HG03060 (cell line): ENCODE results near the gene DIP2C.

Experiments used
- ATAC-seq: cut with Tn5 transposase; IDR thresholded peaks from one replicate; pipeline ENCODE4 v1.9.1; 2021; ENCODE audit warnings: low read depth, moderate number of reproducible peaks; ENCODE audit not compliant: unreplicated experiment

DIP2C gene

GRCh38 chr10:560314-560992 lies 129.0 kb downstream of the DIP2C start:
- no peak for ATAC-seq

DNA sequence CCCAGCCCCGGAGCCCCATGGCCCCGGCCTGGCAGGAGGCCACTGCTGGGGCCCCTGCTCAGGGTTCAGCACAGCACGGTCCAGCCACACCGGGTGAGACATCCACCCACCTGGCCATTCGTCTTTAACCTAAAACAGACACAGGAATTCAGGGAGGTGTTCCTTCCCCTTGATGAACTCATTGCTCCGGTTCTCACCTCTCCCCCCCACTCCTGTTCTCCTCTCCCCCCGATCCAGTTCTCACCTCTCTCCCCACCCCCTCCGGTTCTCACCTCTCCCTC lies 129.8 kb downstream of the DIP2C start:
- no peak for ATAC-seq

DNA sequence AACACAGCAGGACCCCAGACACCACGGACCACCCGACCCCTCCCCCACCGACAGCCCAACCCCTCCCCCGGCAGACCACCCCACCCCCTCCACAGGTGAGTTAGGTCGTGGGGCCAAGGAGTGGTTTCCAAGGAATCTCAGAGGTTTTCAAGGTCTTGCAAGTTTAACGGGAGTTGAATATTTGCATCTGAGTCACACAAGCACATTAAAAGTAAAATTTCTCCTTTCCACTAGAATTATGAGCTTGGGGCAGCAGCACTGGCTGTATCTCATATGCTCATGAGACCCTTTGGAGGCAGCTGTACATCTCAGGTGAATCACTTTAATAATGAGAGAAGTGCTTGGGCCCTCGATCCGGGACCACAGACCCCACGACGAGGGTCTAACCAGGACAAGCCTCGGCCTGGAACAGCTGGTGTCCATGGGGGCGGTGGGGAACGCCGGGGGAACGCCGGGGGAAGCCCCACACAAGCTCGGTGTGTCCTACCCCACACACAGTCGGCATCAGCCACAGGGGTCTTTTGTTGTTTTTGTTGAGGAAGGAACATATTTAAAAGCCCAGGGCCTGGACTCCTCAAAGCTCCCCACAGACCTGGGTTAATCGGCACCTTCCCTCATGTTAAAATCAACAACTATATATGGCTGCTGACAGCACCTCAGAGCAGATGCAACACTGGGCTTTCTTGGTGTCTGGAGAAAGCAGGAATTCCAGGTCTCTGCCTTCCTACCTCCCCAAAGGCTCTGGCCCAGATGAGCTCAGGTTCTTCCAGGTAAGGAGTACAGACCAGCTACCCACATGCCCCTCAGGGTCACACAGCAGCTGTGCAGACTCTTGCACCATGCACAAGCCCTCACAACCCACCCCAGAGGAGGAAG lies 130.3 kb downstream of the DIP2C start:
- ATAC-seq = no peak

DNA sequence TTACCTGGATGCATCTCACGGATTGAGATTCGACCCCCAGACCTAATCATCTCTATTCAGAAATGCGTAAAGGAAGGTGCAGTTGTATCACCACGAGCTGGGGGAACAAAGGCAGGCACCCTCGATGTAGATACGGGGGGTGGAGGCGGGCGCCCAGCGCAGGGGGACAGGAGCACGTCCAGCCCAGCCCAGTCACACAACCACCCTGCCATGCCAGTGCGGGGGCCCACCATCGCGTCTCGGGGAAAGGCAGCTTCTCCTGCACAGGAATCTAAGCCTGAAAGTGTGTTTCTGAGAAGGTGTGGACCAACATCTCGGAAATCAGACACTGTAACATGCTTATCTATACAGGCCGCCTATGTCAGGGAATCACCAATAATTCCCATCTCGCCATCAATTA lies 131.1 kb downstream of the DIP2C start:
- no peak for ATAC-seq

- no peak for ATAC-seq
Measured at GRCh38 chr10:557792-558328, 131.6 kb downstream of the DIP2C start.

- ATAC-seq = no peak
Measured at GRCh38 chr10:556971-557637, 132.4 kb downstream of the DIP2C start.

DNA sequence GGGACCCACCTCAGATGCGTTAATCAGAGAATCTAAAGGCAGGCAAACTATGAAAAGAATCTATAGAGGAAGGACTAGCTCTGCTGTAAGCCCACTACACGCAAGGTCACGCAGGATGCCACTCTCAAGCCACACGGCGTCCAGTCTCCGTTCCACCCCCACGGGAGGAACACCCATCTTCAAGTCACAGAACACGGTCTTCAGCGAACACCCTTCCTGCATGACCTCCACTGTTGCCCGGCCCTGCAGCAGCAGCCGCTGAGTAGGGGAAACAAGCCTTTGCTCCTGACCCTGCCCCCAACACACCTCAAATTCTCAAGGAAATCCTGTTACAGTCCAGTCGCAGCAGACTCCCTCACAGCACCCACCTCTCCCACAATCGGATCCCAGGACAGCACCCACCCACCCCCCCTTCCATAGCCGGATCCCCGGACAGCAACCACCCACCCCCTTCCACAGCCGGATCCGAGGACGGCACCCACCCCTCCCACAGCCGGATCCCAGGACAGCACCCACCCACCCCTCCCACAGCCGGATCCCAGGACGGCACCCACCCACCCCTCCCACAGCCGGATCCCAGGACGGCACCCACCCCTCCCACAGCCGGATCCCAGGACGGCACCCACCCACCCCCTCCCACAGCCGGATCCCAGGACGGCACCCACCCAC lies 133.7 kb downstream of the DIP2C start:
- no peak for ATAC-seq

DNA sequence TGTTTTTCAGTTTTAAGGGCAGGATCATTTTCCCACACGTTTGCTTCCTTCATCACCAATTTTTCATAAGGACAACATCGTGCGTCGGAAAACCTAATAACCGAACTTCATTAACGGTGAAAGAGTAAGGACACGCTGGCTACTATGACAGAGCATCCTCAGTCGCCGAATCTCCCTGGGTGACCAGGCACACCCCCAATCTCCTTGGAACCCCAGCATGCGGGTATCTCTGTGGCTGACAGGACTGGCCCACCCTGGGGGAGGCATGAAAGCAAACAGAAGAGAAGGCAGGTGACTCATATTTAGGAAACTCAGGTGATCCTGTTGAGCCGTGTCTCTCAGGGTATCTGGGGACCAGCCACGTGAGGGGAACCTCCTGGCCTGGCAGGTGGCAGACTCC lies 134.2 kb downstream of the DIP2C start:
- no peak for ATAC-seq

DNA sequence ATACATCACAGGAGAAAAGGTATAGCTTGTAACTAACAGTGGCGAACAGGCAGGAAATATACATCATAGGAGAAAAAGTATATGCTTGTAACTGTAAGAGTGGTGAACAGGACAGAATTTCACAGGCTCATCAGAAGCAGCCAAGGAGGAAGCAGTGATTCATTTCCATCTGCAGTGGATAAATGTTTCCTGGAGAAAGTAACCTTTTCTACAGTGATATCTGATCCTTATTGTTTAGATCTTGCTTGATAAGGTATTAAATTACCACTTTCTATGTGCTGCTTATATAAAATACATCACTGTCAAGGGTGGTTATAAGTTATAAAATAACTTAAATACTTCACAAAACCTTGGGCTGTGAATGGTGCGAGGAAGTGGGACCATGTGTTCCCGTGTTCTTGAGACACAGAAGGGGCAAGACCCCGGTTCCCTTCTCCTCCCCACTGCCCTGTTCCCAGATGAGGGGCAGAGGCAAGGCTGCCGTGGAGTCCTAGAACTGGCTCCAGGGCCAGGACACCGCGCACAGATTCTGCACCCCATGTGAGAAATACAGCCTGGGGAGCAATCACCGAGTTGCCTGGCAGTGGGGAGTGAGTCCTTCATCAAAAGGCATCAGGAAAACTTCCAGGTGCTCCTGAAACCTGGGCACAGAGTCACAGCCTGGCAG lies 135.2 kb downstream of the DIP2C start:
- no peak for ATAC-seq

GRCh38 chr10:553233-553632 lies 136.2 kb downstream of the DIP2C start:
- ATAC-seq = no peak

DNA sequence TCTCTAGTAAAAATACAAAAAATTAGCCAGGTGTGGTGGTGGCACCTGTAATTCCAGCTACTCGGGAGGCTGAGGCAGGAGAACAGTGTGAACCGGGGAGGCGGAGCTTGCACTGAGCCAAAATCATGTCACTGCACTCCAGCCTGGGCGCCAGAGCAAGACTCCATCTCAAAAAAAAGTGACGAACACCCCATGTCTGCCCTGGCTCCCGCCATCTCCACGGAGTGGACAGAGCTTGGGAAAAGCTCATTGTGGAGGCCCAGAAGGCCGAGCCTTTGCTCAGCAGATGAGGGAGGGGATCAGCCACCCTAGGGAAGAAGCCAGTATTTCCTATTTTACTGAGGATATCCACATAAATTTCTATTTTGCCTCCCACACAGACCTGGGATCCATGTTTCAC lies 136.8 kb downstream of the DIP2C start:
- ATAC-seq = no peak

GRCh38 chr10:551373-552252 lies 137.9 kb downstream of the DIP2C start:
- ATAC-seq = no peak

DNA sequence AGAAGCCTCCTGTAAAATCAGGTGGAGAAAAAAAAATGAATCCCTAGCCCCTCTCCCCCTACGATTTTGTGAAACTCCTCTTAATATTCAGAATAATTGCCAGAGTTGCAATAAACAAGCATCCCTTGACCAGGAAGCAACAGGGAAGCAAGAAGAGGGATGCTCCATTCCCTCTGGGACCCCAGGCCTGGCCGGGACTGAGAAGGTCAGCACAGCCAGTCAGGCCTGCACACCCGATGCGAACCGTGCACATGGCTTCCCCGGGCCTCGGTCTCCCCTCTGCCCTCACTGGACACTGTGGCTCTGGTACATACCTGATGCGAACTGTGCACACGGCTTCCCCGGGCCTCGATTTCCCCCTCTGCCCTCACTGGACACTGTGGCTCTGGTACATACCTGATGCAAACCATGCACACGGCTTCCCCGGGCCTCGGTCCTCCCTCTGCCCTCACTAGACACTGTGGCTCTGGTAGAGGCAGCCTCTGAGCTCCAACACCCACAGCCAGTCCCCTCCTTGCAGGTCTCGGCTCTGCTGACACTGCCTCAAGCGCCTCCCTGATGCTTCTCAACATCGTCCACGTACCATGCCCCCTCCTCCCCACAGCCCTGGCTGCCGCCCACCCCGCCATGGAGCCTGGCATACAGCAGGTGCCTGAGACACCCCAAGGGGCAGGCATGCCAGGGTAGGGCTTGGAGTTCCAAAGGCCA lies 138.6 kb downstream of the DIP2C start:
- no peak for ATAC-seq

GRCh38 chr10:549391-549790 lies 140.1 kb downstream of the DIP2C start:
- no peak for ATAC-seq

- ATAC-seq = no peak
Measured at GRCh38 chr10:548238-548901, 141.1 kb downstream of the DIP2C start.

GRCh38 chr10:547591-548081 lies 141.8 kb downstream of the DIP2C start:
- ATAC-seq = no peak

DNA sequence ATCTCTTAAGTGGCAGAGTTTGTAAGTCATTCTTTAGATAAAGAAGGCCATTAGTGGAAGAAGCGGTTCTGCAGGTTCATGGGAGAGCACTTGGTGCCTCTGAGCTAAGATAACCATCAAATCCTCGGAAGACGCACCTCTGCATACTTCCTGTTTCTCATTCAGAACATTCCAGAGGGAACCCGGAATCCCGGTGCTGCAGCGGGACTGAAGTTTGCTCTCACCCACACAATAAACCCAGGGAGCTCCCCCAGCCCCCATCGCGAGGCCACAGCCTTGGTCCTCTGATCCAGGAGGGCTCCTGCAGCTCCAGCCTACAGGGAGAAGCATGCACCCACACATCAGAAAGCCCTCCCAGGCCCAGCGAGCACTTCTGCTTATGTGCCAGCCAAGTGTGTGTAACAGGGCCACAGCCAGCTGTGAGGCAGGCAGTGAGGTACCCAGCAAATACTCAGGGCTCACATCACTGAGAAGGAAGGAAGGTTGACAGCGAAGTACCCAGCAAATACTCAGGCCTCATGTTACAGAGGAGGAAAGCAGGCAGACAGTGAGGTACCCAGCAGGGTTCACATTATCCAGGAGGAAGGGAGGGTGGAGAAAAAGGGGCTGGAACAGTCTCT lies 142.4 kb downstream of the DIP2C start:
- ATAC-seq = no peak

DNA sequence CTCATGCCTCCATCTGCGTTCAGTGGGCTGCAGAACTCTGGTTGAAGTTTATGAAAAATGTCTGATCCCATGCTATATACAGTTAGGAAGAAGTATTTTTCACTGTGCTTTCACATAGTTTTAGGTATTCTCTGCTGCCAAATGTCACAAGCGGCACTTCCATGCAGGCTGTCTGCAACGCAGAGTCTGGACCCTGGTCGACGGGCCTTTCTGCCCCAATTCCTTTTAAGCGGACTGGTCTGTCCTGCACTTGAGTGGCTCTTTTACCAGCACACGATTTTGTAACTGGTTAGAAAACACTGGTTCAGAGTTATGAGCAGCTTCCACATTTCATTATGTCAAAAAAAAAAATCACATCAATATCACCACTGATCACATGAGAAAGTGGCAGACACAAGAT lies 143.0 kb downstream of the DIP2C start:
- ATAC-seq = no peak
